T-helper 2 cell (primary cell): ENCODE measurements around the gene IDI2.
"Not testable (repeated sequence)": the region's sequence is repeated elsewhere in the genome, so short reads cannot be mapped to it uniquely, and the experiment has no call there.

ENCODE experiments used
- DNase-seq, 5 experiments: peaks; one replicate each; pipeline versions ENCODE4 v3.0.0 to v3.0.0-alpha.2; 2012 to 2022

The IDI2 gene

DNA sequence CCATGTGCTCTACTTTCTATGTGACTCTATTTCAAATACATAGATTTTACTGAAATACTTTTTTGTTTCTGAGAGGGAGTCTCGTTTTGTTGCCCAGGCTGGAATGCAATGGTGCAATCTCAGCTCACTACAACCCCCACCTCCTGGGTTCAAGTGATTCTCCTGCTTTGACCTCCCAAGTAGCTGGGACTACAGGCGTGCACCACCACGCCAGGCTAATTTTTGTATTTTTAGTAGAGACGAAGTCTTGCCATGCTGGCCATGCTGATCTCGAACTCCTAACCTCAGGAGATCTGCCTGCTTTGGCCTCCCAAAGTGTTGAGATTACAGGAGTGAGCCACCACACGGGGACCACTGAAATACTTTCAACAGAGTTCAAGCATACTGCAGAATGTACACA, 19.8 kb upstream of the IDI2 start:
- no peak for DNase-seq

DNA sequence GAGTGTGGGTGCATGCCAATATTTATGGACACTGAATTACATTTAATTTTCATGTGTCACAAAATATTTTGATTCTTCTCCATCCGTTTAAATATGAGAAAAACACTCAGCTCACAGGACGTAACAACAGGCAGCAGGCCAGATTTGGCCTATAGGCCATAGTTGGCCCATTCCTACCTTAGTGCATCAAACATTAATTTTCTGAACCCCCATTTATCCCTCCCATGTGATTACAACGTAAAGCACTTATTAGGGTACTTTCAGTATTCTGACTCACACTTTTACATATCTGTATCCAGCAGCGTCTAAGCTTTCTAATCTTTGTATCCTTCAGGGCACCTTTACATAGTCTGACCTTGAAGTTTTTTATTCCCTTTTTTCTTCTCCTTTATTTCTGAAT, 19.3 kb upstream of the IDI2 start:
- no peak for DNase-seq

DNA sequence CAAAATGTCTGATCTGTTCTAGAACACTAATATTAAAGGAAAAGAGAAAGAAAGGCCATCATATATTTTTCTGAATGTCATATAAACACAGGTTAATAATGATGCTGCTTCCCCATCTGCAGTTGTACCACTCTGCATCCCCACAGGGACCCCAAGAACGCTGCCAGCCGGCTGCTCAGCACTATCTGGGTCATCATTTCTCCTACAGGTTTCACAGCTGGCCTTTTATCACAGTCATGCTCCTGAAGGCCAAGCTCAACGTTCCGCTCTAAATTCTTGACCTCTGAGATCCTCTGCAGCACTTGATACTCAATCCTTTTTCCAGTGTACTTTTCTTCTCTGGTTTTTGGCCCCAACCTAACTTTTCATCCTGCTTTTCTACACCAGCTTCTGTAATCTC, 18.5 kb upstream of the IDI2 start:
- no peak for DNase-seq

DNA sequence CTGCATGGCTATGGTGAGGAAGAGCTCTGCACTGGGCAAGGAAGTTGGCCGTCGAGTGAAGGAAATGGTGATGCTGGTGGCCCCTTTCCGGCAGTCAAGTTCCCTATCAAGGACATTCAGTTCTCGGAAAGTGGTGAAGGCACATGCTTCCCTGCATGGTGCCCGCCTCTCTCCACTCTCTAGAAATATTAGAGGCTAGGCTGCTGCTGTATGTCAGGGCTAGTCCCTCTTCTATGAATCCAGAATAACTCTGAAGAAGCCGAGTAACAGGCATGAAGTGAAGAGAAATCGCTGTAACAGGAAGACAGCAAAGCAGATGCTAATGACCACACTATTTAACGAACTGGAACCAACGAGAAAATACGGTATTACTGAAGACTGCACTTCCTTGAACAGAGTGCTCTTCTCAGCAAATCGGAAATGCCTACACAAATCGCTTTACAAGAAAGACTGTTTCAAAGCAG, 17.9 kb upstream of the IDI2 start:
- DNase-seq, result peak in 1 of 5 experiments; percentile 76

DNA sequence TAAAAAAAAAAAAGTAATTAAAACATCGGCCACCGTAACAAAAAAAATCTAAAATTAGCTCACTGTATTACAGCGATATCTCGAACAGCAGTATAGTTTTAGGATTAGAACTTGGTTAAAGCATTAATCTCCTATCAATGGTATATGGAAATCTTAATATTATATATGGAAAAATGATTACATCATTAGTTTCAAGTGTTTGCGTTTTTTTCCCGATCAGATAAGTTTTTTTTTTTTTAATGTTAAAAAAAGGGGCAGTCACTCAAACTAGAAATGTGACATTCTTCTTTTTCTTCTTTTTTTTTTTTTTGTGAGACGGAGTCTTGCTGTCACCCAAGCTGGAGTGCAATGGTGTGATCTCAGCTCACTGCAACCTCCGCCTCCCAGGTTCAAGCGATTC, 15.9 kb upstream of the IDI2 start:
- DNase-seq, result no peak

DNA sequence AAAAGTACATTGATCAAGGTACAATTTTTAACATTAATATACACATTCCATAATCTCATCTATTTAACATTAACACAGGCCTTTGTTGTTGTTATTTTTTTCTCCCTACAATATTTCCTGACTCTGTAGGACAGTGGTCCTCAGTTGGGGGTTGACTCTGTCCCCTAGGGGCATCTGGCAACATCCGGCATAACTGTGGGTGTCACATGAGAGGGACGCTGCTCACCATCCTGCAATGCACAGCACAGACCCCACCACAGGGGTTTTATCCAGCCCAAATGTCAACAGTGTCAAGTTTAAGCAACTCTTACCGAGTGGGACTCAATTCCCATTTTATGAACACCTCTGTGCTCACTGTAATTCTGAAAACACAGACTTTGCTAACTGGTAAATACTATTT, 14.5 kb upstream of the IDI2 start:
- no peak for DNase-seq

DNA sequence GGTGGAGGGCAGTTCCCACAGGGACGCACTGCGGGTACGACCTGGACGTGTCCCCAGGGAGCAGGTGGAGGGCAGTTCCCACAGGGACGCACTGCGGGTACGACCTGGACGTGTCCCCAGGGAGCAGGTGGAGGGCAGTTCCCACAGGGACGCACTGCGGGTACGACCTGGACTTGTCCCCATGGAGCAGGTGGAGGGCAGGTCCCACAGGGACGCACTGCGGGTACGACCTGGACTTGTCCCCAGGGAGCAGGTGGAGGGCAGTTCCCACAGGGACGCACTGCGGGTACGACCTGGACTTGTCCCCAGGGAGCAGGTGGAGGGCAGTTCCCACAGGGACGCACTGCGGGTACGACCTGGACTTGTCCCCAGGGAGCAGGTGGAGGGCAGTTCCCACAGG, 13.1 kb upstream of the IDI2 start:
- DNase-seq, result not testable (repeated sequence)

DNA sequence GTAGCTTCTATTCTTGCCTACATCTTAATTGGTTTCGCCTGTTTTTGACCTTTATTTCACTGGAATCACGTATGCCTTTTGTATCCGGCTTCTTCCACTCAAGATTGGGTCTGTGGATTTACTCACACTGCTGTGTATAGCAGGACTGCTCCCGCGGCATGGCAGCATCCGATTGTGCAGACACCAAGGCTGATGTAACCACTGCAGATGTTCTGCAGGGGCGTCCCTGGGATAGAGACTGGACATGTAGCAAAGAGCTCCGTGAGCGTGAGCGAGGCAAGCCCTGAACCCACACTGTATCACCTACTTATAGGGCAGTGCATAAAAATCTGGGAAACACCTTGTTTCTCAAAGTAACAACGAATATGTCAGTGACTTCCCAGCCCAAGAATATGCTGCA, 11.4 kb upstream of the IDI2 start:
- no peak for DNase-seq

DNA sequence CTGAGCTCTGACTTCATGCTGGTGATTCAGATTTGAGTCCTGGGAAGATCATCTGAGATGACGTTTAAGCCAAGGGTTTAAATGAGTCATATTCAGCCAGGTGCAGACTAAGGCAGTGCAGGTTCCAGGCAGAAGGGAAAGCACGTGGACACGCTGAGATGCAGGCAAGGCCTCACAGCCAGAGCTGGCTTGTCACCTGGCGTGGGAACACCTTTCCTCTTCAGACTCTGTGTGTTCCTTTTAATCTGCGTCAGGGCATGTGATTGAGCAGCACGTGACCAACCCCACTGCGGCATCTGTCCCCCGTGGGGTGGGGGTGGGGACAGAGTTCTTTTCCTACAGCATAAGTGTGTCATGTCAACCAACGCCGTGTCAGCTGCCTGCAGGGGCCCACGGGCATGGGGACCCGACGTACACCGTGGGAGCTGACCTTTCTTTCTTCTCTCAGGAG, 10.7 kb upstream of the IDI2 start:
- peak in 1 of 5 experiments; percentile 53 for DNase-seq

DNA sequence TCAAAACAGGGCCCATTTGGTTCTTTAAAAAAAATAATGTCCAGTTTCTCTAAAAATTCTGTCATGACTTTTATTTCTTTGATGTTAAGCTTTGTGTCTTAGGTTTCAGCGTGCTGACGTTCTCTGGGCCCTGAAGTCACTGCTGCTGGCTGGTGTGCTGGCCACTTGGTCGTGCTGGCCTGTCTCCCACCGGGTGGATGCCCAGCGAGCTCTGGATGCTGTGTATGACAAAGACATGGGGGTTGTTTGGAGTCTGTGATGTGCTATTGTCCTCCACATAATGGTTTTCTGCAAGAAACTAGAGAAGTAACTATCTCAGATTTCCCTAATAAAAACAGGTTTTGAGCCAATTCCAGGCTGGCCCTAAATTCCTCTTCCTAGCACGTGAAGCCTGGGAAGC, 9.5 kb upstream of the IDI2 start:
- no peak for DNase-seq

DNA sequence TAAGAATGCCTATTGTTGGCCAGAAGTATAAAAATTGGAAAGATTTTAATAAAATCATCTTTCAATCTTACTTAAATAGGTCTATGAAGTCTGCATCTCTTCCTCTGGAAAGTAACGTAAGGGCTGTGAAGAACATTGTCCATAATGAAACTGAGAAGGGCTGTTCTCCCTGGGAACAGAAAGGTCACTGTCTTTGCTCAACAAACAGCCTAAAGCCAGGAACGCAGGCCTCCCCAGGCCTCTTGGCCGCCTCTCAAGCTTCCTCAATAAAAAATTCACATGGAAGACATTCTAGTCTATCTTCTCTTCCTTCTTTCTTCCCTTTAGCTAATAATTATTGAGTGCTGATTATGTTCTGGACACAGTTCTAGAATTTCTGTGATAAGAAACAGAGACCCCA, 9.1 kb upstream of the IDI2 start:
- DNase-seq, result no peak

DNA sequence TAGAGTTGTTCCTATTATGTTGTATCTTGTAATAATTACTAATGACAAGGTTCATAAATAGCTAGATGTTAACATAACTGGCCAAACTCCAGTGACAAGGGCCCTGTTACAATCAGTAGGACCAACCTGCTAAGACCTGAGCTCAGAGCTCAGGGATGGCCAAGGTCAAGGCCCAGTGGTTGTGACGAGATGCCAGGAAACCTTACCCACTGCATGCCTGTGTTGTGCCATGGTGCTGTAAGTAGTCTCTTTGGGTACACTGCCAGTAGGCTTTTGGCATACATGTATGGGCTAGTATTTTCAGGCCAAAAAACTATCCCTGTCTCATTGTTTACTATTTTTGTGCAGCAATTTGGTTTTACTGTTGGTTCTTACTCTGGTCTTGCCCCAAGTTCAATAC, 7.9 kb upstream of the IDI2 start:
- no peak for DNase-seq

DNA sequence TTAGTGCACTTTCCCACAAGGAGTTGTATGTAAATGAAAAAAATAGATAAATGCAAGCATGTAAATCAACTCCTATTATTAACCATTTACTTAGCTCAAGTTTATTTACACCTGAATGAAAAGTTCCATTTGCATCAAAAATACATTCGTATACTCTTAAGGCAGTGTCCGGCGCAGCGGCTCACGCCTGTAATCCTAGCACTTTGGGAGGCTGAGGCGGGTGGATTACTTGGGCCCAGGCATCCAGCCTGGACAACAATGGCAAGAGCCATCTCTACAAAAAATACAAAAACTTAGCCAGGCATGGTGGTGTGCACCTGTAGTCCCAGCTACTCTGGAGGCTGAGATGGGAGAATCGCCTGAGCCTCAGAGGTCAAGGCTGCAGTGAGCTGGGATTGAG, 4.2 kb upstream of the IDI2 start:
- no peak for DNase-seq

DNA sequence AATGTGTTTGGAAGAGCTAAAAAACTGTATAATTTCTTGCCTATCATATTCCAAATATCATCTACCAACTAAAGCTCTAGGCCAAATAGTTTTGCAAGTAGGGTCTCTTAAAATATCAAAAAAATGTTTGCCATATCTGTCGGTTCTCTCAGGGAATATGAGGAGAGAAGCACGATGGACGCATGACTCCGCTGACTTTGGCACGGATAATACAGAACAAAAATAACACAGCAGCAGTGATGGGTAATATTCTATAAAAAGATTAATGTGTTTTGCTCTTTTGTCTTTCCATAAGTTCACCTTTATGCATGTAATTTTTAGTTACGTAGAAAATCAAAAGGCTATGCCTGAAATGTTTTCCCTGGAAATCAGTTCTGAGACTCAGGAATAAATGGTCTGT, 919 bp upstream of the IDI2 start:
- DNase-seq, result no peak

DNA sequence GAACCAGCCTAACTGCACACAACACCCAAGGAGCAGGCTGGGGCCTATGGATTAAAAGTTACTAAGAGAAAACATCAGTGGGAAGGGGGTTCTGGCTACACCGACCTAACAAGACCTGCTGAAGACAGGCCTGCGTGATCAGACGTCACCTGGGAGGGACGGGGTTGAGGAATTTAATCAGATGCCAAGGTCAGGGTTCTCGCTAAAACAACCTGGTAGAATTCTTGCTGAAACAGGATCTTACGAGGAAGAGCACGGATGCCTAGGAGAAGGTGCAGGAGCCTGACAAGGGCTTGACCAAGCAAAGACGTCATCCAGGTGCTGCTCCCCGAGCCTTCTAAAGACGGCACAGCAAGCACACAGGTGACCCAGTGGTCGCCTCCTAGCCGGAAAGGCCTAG, 1.6 kb downstream of the IDI2 start:
- DNase-seq, result no peak

DNA sequence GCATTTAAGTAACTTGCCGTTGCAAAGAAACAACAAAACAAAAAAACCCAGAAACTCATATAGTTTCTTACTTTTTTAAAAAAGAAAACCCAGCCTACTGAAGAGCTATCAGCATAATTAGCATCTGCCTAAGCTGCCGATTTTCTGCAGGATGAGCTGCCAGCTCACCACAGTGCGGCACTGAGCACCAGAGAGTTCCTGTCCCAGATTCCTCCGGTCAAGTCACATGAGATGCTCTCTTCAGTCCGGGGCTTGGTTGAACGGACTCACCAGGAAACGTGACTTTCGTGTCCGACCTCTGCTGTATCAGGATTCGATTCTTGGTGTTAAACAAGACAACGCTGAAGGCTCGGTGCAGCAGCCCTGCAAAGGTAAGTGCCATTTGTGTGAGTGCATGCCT, 3.2 kb downstream of the IDI2 start:
- no peak for DNase-seq

DNA sequence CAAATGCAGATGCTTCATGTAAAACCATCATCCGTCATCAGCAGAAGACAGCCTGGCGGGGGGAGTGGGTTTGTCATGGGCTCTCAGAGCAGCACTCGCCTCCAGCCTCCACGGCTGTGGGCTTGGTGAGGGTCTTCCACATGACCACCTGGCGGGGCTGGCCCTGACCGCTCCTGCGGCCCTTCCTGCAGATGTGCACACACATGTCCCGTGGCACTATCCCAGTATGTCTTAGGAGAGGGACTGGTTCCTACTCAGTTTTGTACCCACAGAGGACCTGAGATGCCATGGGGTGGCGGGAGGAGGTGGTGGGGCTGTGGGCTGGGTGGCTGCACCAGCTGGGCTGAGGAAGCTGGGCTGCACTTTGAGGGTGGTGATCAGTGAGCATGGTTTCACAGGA, 4.7 kb downstream of the IDI2 start:
- DNase-seq, result no peak

DNA sequence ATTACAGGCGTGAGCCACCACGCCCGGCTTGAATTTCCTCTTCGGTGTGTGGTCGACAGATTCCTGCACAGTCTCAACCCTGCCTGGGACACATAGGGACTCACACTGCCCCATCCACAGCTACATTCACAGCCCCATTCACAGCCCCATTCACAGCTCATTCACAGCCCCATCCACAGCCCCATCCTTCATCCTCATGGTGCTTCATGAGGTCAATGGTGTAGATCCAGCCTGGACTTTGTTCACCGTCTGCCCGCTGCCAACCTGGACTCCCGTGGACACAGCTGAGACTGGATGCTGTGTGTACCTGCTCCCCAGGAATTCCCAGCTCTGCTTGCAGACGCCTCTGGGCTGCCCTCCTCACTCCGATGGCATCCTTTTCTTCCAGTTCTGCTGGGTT, 5.2 kb downstream of the IDI2 start:
- DNase-seq, result no peak

DNA sequence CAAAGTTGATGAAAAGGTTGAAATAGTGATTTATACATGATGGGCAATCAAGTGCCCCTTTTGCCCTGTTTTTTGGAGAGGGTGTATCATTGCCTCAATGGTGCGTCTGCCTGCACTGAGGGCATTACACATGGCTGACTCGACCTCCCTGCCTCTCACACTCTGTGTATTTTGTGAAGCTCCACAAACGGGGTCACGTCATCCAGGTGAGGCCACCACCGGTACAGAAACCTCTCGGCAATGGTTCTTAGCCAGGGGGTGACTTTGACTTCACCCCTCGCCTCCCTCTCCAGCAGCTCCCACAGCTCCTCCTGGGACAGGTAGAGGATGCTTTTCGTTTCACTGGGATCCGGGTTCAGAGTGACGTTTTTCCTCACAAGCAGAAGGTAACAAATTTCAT, 6.3 kb downstream of the IDI2 start:
- DNase-seq, result no peak

DNA sequence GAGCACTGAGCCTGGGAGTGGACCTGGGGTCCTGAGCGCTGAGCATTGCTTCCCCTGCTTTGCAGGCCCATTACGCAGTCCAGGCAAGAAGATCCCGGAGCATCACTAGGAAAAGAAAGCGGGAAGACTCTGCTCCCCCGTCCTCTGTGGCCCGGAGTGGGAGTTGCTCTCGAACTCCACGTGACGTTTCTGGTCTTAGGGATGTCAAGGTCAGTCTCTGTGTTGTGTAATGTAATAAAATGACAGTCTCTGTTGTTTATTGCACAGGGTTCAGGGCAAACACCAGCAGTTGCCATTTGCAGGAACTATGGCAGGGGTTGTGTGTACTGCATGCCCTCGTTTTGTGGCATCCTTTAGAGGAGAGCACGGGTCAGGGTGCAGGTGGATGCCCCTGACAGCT, 10.0 kb downstream of the IDI2 start:
- no peak for DNase-seq

DNA sequence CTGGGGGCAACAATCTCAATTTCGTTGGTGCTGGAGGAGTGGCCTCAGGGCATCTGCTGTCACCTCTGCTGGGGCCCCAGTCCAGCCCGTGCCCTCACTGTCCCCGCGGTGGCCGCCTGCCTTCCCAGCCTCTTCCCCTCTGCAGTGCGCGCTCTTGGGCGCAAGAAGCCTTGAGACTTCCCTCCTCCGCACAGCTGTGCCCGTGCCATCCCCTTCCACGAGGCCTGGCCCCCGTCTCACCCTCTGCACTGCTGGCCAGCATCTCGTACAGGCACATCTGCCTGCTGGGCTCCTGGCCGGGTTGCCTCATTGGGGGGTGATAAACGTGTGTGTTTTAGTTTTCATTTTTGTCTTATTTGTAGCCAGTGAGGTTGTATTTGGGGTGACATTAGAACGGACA, 14.0 kb downstream of the IDI2 start:
- no peak for DNase-seq

DNA sequence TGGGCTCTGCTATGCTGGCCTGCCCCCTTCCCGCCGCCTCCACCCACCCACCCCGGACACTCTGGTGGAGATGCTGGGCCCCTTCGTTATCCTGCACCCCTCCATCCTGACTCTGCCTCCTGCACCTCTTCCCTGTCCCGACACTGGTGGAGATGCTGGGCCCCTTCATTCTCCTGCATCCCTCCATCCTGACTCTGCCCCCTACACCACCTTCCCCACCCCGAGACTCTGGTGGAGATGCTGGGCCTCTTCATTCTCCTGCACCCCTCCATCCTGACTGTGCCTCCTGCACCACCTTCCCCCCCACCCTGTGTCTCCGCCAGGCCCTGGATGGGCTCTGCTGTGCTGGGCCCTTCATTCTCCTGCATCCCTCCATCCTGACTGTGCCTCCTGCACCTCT, 15.0 kb downstream of the IDI2 start:
- no peak for DNase-seq

DNA sequence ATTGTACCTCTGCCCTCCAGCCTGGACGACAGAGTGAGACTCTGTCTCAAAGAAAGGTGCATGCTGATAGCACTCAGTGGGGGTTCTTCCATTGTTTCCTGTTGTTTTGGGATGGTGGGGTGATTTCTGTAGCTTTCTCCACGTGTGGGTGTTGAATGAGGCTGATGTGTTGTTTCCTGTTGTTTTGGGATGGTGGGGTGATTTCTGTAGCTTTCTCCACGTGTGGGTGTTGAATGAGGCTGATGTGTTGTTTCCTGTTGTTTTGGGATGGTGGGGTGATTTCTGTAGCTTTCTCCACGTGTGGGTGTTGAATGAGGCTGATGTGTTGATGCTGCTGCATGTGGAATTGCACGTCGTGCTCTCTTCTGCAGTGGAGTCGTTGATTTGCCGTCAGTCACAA, 15.7 kb downstream of the IDI2 start:
- DNase-seq, result not testable (repeated sequence)

DNA sequence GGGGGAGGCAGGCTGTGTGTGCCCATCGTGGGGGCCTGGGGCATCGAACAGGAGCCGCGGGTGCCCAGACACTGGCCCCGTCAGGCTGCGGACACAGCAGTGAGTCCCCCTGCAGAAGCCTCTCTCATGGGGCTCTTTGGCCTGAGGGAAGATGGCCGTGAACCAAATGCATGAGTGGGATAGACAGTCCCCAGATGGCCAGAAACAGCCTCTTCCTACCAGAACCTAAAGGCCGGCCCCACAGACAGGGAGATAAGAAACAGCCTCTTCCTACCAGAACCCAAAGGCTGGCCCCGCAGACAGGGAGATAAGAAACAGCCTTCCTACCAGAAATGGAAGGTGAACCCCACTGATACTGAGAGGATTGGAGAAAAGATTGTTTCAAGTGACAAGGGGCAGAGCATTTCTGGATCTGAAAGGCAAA, 16.6 kb downstream of the IDI2 start:
- DNase-seq, result no peak

DNA sequence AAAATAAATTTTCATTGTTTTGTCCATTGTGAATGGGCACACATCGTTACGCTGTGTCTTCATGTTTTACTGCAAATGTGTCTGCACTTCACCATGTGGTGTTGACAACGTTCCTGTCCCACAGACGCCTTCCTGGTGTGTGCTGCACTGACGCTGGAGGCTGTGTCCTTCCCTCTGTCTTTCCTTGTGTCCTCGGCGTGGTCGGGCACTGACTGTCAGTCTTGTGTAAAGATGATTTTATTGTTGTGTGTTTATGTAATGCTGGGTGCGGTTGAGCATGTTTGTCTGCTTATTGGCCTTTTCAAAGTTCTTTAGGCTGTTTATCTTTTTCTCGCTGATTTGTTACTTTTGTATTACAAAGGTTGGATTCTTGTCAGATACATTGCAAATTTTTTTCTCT, 18.1 kb downstream of the IDI2 start:
- no peak for DNase-seq

DNA sequence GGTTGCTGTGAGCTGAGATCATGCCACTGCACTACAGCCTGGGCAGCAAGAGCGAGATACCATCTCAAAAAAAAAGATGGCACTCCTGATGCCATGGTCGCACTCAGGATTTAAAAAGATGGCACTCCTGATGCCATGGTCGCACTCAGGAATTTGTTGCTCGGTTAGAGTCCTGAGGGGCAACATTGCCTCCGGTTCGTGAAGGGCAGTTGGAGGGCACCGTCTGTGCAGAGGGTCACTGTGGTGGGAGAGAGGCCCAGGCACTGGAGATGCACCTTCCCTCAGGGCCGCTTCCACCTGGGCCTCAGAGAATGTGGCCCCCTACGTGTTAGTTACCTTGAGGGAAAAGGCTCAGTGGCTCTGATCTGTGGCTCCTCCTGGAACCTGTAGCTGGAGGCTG, 19.1 kb downstream of the IDI2 start:
- no peak for DNase-seq
